Daoy (cell line): ENCODE measurements around the gene POLR3E. TPM values are rescaled to one million over a fixed set of nuclear protein-coding genes. Genes with fewer than 3 reads are reported as not detected.
"Not testable (repeated sequence)": the region's sequence is repeated elsewhere in the genome, so short reads cannot be mapped to it uniquely, and the experiment has no call there.

ENCODE experiments used
- DNase-seq: peaks from one replicate; pipeline ENCODE4 v3.0.0-alpha.2; 2015; ENCODE audit warnings: low read depth
- total RNA-seq: library from RNA; depleted of rRNA; stranded (reverse); fragments of >200 nt; shearing (Covaris generic); gene quantifications from 2 replicates; pipeline ENCODE4 v1.2.3, GENCODE V29; 2014

Gene POLR3E
- total RNA-seq, 1 experiment from 2014 or later, result 34.1 TPM

- DNase-seq, result no peak
These were observed 33.1 kb downstream of the POLR3E start for GRCh38 chr16:22330326-22330725.

GRCh38 chr16:22333457-22333994 is 36.3 kb downstream of the POLR3E start:
- DNase-seq, result no peak

- no peak for DNase-seq
These were observed 38.5 kb downstream of the POLR3E start for GRCh38 chr16:22335668-22336246.

GRCh38 chr16:22336581-22336980 is 39.4 kb downstream of the POLR3E start:
- no peak for DNase-seq

GRCh38 chr16:22337045-22337444 is 39.8 kb downstream of the POLR3E start:
- no peak for DNase-seq

GRCh38 chr16:22337849-22338635 is 40.8 kb downstream of the POLR3E start:
- DNase-seq, result no peak

- DNase-seq, result no peak
These were observed 43.7 kb downstream of the POLR3E start for GRCh38 chr16:22340945-22341344.

- DNase-seq, result no peak
These were observed 44.9 kb downstream of the POLR3E start for GRCh38 chr16:22342082-22342481.

GRCh38 chr16:22346483-22346882 is 49.3 kb downstream of the POLR3E start:
- no peak for DNase-seq

- no peak for DNase-seq
These were observed 50.1 kb downstream of the POLR3E start for GRCh38 chr16:22347100-22347820.

- DNase-seq, result no peak
These were observed 51.1 kb downstream of the POLR3E start for GRCh38 chr16:22348291-22348690.

- DNase-seq, result not testable (repeated sequence)
These were observed 53.8 kb downstream of the POLR3E start for GRCh38 chr16:22351017-22351416.

- no peak for DNase-seq
These were observed 54.9 kb downstream of the POLR3E start for GRCh38 chr16:22352140-22352539.

GRCh38 chr16:22352723-22353122 is 55.5 kb downstream of the POLR3E start:
- no peak for DNase-seq

- DNase-seq, result peak; percentile 59
These were observed 56.1 kb downstream of the POLR3E start for GRCh38 chr16:22353191-22353919.

GRCh38 chr16:22353933-22354541 is 56.8 kb downstream of the POLR3E start:
- DNase-seq, result no peak

- no peak for DNase-seq
These were observed 58.3 kb downstream of the POLR3E start for GRCh38 chr16:22355487-22355908.

- DNase-seq, result no peak
These were observed 59.9 kb downstream of the POLR3E start for GRCh38 chr16:22356930-22357634.

GRCh38 chr16:22357635-22357971 is 60.4 kb downstream of the POLR3E start:
- DNase-seq, result no peak

GRCh38 chr16:22358000-22358399 is 60.8 kb downstream of the POLR3E start:
- no peak for DNase-seq

GRCh38 chr16:22359679-22360078 is 62.5 kb downstream of the POLR3E start:
- no peak for DNase-seq
